HEK293 (cell line): ENCODE data around the gene NAIF1.

Experiments used
- CTCF ChIP-seq: fragments of 450-650 bp; formaldehyde crosslinking; IDR thresholded peaks from 2 replicates; pipeline ENCODE4 v1.5.1; 2016; ENCODE audit warnings: missing biosample characterization, missing genetic modification characterization
- ZBTB21 ChIP-seq: fragments of 450-650 bp; formaldehyde crosslinking; IDR thresholded peaks from 2 replicates; pipeline ENCODE4 v1.5.1; 2017; ENCODE audit warnings: missing biosample characterization, missing genetic modification characterization
- ZNF146 ChIP-seq: fragments of 450-650 bp; formaldehyde crosslinking; IDR thresholded peaks from 2 replicates; pipeline ENCODE4 v1.5.1; 2016; ENCODE audit warnings: missing biosample characterization, missing genetic modification characterization
- ZNF202 ChIP-seq: fragments of 450-650 bp; formaldehyde crosslinking; IDR thresholded peaks from 2 replicates; pipeline ENCODE4 v1.5.1; 2016; ENCODE audit warnings: missing biosample characterization, missing genetic modification characterization, borderline replicate concordance
- ZNF473 ChIP-seq: fragments of 450-650 bp; formaldehyde crosslinking; IDR thresholded peaks from 2 replicates; pipeline ENCODE4 v1.5.1; 2017; ENCODE audit warnings: missing biosample characterization, missing genetic modification characterization

- TF ChIP-seq ZNF146 (tag by site-specific recombination), result no peak
- no peak for TF ChIP-seq ZNF473 (tag by site-specific recombination)
- TF ChIP-seq ZNF202, result no peak
- TF ChIP-seq ZBTB21, result no peak
- no peak for TF ChIP-seq CTCF (tag by site-specific recombination)
Observed at GRCh38 chr9:128081056-128081455, 13.9 kb upstream of the NAIF1 start.
